ENCODE data around the gene KRT31.

Gene KRT31

GRCh38 chr17:41415833-41416335 is 18.5 kb upstream of the KRT31 start:
- no peak overlapping the region for H3K4me3 ChIP-seq (ENCODE audit: low read length)
- H3K4me1 ChIP-seq (ENCODE audit: control insufficient read depth, insufficient read depth, low read length), result no peaks in the 10 kb centered on the region
- no peak overlapping the region for H3K27ac ChIP-seq (ENCODE audit: low read depth, low read length)
- H3K9ac ChIP-seq (ENCODE audit: low read length), result no peak overlapping the region
- no peaks in the 10 kb centered on the region for H3K36me3 ChIP-seq (ENCODE audit: control insufficient read depth, insufficient read depth, low read length)
- H3K27me3 ChIP-seq (ENCODE audit: control insufficient read depth, insufficient read depth, low read length), result no peaks in the 10 kb centered on the region

GRCh38 chr17:41415411-41415810 is 18.0 kb upstream of the KRT31 start:
- no peaks in the 10 kb centered on the region for H3K36me3 ChIP-seq (ENCODE audit: control insufficient read depth, insufficient read depth, low read length)
- no peak overlapping the region for H3K27ac ChIP-seq (ENCODE audit: low read depth, low read length)
- no peak overlapping the region for H3K4me3 ChIP-seq (ENCODE audit: low read length)
- H3K9ac ChIP-seq (ENCODE audit: low read length), result no peak overlapping the region
- no peaks in the 10 kb centered on the region for H3K27me3 ChIP-seq (ENCODE audit: control insufficient read depth, insufficient read depth, low read length)
- no peaks in the 10 kb centered on the region for H3K4me1 ChIP-seq (ENCODE audit: control insufficient read depth, insufficient read depth, low read length)

GRCh38 chr17:41413982-41414381 is 16.6 kb upstream of the KRT31 start:
- no peak overlapping the region for H3K27ac ChIP-seq (ENCODE audit: low read depth, low read length)
- H3K9ac ChIP-seq (ENCODE audit: low read length), result no peak overlapping the region
- no peak overlapping the region for H3K4me3 ChIP-seq (ENCODE audit: low read length)
- H3K36me3 ChIP-seq (ENCODE audit: control insufficient read depth, insufficient read depth, low read length), result no peaks in the 10 kb centered on the region
- no peaks in the 10 kb centered on the region for H3K27me3 ChIP-seq (ENCODE audit: control insufficient read depth, insufficient read depth, low read length)
- H3K4me1 ChIP-seq (ENCODE audit: control insufficient read depth, insufficient read depth, low read length), result no peaks in the 10 kb centered on the region

DNA sequence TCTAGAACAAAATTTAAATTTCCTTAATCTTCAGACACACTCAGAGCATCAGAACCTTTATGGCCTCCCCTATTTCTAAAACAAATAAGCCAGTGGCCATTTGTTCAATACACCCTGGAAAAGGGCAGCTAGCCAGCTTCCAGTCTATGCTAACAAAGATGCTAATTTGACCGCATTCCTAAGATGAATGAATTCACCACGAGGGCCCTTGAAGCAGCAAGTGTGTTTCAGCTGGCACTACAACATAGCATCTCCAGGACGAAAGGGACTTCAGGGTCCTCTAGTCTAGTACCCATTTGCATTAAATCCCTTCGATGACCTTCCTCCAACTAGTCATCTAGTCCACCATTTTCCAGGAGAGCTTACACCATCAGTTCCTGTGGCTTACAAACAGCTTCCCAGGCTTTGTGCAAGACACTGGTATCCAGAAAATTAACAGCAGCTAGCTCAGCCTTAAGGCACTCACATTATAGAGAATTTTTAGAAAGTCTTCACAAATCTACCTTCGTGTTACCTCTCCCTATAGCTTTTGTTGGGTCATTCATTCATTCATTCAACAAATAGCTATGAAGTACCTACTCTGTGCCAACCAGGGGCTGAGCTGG is 16.0 kb upstream of the KRT31 start:
- Histone ChIP-seq H3K9ac (ENCODE audit: low read length) (no peak overlapping the region), H3K36me3 (ENCODE audit: control insufficient read depth, insufficient read depth, low read length) (no peaks in the 10 kb centered on the region), H3K4me1 (ENCODE audit: control insufficient read depth, insufficient read depth, low read length) (no peaks in the 10 kb centered on the region), H3K27me3 (ENCODE audit: control insufficient read depth, insufficient read depth, low read length) (no peaks in the 10 kb centered on the region), H3K27ac (ENCODE audit: low read depth, low read length) (no peak overlapping the region), H3K4me3 (ENCODE audit: low read length) (no peak overlapping the region)

GRCh38 chr17:41411072-41411840 is 13.8 kb upstream of the KRT31 start:
- Histone ChIP-seq H3K27ac (ENCODE audit: low read depth, low read length) (no peak overlapping the region), H3K4me1 (ENCODE audit: control insufficient read depth, insufficient read depth, low read length) (no peaks in the 10 kb centered on the region), H3K4me3 (ENCODE audit: low read length) (no peak overlapping the region), H3K27me3 (ENCODE audit: control insufficient read depth, insufficient read depth, low read length) (no peaks in the 10 kb centered on the region), H3K9ac (ENCODE audit: low read length) (no peak overlapping the region), H3K36me3 (ENCODE audit: control insufficient read depth, insufficient read depth, low read length) (no peaks in the 10 kb centered on the region)

DNA sequence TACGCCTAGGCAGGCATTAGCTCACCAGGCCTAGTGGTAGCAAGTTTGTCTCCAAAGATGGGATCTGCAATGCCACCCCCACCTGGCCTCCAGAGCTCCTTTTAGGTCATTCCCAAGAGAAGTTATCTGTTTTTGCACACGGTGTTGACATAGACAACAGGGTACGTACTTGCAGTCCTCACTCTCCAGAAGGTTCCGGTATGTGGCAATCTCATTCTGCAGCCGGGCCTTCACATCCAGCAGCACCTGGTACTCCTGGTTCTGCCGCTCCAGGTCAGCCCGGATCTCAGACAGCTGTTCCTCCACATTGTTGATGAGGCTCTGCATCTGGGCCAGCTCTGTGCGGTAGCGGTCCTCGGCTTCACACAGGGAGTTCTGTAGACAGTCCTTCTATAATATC is 9.8 kb upstream of the KRT31 start:
- H3K4me3 ChIP-seq (ENCODE audit: low read length), result no peak overlapping the region
- no peaks in the 10 kb centered on the region for H3K4me1 ChIP-seq (ENCODE audit: control insufficient read depth, insufficient read depth, low read length)
- no peak overlapping the region for H3K27ac ChIP-seq (ENCODE audit: low read depth, low read length)
- H3K9ac ChIP-seq (ENCODE audit: low read length), result no peak overlapping the region
- H3K36me3 ChIP-seq (ENCODE audit: control insufficient read depth, insufficient read depth, low read length), result no peaks in the 10 kb centered on the region
- no peaks in the 10 kb centered on the region for H3K27me3 ChIP-seq (ENCODE audit: control insufficient read depth, insufficient read depth, low read length)

- Histone ChIP-seq H3K4me1 (ENCODE audit: control insufficient read depth, insufficient read depth, low read length) (no peaks in the 10 kb centered on the region), H3K27me3 (ENCODE audit: control insufficient read depth, insufficient read depth, low read length) (no peaks in the 10 kb centered on the region), H3K9ac (ENCODE audit: low read length) (no peak overlapping the region), H3K4me3 (ENCODE audit: low read length) (no peak overlapping the region), H3K27ac (ENCODE audit: low read depth, low read length) (no peak overlapping the region), H3K36me3 (ENCODE audit: control insufficient read depth, insufficient read depth, low read length) (no peaks in the 10 kb centered on the region)
These were observed 8.8 kb upstream of the KRT31 start for GRCh38 chr17:41406205-41406604.

DNA sequence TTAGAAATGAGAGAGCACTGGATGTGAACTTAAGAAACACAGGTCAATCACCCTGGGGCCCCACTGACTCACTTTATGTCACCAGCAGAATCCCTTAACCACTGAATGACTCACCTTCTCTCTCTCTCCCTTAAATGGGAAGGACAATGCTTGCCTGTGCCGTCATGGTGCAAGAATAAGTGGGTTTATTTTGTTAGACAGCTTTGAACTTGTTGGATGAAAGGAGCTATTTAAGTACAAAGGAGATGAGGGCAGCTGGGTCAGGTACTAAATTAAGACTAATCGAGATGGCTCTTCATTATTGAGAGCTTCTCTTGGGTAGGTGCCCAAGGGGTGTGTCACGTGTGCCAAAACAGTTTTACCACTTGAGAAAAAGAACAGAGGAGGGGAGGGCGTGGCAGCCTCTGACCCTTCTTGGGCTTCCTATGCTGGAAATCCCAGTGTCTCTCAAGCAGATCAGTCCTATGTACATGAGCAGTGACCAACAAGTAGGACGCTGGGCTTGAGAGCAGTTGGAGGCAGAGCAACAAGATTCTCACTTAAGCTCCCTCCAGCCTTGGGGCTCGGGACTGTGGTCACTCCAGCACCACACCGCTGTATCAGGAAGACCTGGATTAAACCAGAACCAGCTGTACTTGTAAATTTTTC is 6.7 kb upstream of the KRT31 start:
- Histone ChIP-seq H3K36me3 (ENCODE audit: control insufficient read depth, insufficient read depth, low read length) (no peaks in the 10 kb centered on the region), H3K4me3 (ENCODE audit: low read length) (no peak overlapping the region), H3K9ac (ENCODE audit: low read length) (no peak overlapping the region), H3K27ac (ENCODE audit: low read depth, low read length) (no peak overlapping the region), H3K4me1 (ENCODE audit: control insufficient read depth, insufficient read depth, low read length) (no peaks in the 10 kb centered on the region), H3K27me3 (ENCODE audit: control insufficient read depth, insufficient read depth, low read length) (no peaks in the 10 kb centered on the region)

DNA sequence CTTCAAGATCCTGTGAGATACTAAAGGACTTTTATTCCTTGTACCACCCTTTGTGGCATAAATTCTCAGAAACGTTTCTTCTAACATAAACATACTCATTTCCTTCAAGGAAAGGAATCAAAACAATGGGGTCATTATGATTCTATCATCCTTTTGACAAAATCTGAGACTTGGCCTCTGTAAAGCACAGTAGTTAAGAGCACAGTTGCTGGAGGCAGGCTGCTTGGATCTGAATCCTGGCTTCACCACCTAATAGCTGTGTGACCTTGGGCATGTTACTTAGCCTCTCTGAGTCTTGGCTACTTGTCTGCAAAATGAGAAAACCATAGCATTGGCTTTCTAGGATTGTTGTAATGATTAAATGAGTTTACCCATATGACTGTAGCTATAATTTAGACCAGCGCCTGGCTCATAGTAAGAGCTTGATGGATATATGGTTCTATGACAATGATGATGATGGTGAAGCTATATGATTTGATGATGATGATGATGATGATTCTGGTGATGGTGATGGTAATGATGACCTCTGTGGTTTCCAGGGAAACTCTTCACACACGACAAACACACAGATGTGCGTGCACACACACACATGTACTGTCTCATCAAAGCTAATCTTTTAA is 6.1 kb upstream of the KRT31 start:
- Histone ChIP-seq H3K4me1 (ENCODE audit: control insufficient read depth, insufficient read depth, low read length) (no peaks in the 10 kb centered on the region), H3K4me3 (ENCODE audit: low read length) (no peak overlapping the region), H3K36me3 (ENCODE audit: control insufficient read depth, insufficient read depth, low read length) (no peaks in the 10 kb centered on the region), H3K27ac (ENCODE audit: low read depth, low read length) (no peak overlapping the region), H3K27me3 (ENCODE audit: control insufficient read depth, insufficient read depth, low read length) (no peaks in the 10 kb centered on the region), H3K9ac (ENCODE audit: low read length) (no peak overlapping the region)

GRCh38 chr17:41402161-41402560 is 4.8 kb upstream of the KRT31 start:
- Histone ChIP-seq H3K36me3 (ENCODE audit: control insufficient read depth, insufficient read depth, low read length) (no peaks in the 10 kb centered on the region), H3K27me3 (ENCODE audit: control insufficient read depth, insufficient read depth, low read length) (no peaks in the 10 kb centered on the region), H3K27ac (ENCODE audit: low read depth, low read length) (no peak overlapping the region), H3K9ac (ENCODE audit: low read length) (no peak overlapping the region), H3K4me1 (ENCODE audit: control insufficient read depth, insufficient read depth, low read length) (no peaks in the 10 kb centered on the region), H3K4me3 (ENCODE audit: low read length) (no peak overlapping the region)

DNA sequence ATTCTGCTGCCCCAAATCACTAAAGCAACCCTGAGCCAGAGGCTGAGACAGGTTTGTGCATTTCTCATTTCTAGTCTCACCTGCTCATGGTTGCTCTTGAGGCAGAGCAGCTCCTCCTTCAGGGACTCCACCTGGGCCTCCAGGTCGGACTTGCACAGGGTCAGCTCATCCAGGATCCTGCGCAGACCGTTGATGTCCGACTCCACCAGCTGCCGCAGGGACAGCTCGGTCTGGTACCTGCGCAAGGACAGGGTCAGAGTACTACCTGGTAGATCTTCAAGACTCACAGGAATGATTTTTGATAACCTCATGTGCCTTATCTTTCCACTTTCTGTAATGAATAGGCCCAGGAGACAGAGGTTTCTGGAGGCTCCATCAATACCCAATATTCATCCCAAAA is 1.1 kb downstream of the KRT31 start:
- Histone ChIP-seq H3K27ac (ENCODE audit: low read depth, low read length) (no peak overlapping the region), H3K27me3 (ENCODE audit: control insufficient read depth, insufficient read depth, low read length) (no peaks in the 10 kb centered on the region), H3K9ac (ENCODE audit: low read length) (no peak overlapping the region), H3K4me3 (ENCODE audit: low read length) (no peak overlapping the region), H3K36me3 (ENCODE audit: control insufficient read depth, insufficient read depth, low read length) (no peaks in the 10 kb centered on the region), H3K4me1 (ENCODE audit: control insufficient read depth, insufficient read depth, low read length) (no peaks in the 10 kb centered on the region)

DNA sequence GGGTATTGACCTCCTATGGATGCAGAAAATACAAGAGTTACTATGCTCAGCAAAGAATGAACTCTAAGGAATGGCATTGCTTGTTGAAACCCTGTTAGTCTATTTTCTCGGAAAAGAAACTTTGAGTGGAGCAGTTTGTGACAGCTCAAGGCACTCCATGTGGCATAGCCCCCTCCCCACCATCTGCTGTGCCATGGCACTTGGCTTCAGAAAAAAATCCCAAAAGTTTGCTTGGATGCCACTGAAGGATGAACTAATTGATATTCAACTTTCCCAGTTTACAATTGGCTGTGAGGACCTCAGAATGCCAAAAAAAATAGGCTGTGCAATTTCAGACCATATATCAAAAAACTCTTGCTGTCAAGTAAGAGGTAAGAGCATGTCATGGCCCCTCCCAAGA is 1.8 kb downstream of the KRT31 start:
- no peak overlapping the region for H3K9ac ChIP-seq (ENCODE audit: low read length)
- H3K4me1 ChIP-seq (ENCODE audit: control insufficient read depth, insufficient read depth, low read length), result no peaks in the 10 kb centered on the region
- no peaks in the 10 kb centered on the region for H3K36me3 ChIP-seq (ENCODE audit: control insufficient read depth, insufficient read depth, low read length)
- no peak overlapping the region for H3K27ac ChIP-seq (ENCODE audit: low read depth, low read length)
- H3K27me3 ChIP-seq (ENCODE audit: control insufficient read depth, insufficient read depth, low read length), result no peaks in the 10 kb centered on the region
- no peak overlapping the region for H3K4me3 ChIP-seq (ENCODE audit: low read length)

Data from rectal smooth muscle tissue (tissue), 1 donor.